ENCODE measurements around the gene PER2.

- TF ChIP-seq EZH2 (IDR thresholded peaks at IDR 0.05; ENCODE audit: borderline replicate concordance, low read length), result no peak
- TF ChIP-seq CTCF (conservative IDR thresholded peaks at IDR 0.05 in 1 of 2, IDR thresholded peaks at IDR 0.05 in 1 of 2; ENCODE audit: extremely low read depth in 1 of 2, insufficient read depth in 1 of 2, low read depth in 1 of 2, low read length in 2 of 2), result no peak
These were observed 49.5 kb downstream of the PER2 start for GRCh38 chr2:238238766-238239542.
